Smooth muscle cell (in vitro differentiated cells): ENCODE results near the gene CFAP210. TPM values are rescaled to one million over a fixed set of nuclear protein-coding genes. Genes with fewer than 3 reads are reported as not detected.
"Not testable (repeated sequence)": the region's sequence is repeated elsewhere in the genome, so short reads cannot be mapped to it uniquely, and the experiment has no call there.

Experiments used
- DNase-seq: peaks from one replicate; lab custom pipeline; 2025; ENCODE audit not compliant: unreplicated experiment; lab: John Stamatoyannopoulos, UW
- H2AFZ ChIP-seq: fragments of 200-600 bp; sonication (generic); 2 replicates; pipeline ENCODE4 v1.6.0; 2016; ENCODE audit warnings: antibody characterized with exemption, low read depth, mild to moderate bottlenecking
- H3F3A ChIP-seq: fragments of 200-600 bp; sonication (generic); 2 replicates; pipeline ENCODE4 v1.6.0; 2017; ENCODE audit warnings: antibody characterized with exemption, low read depth
- H3K27ac ChIP-seq: fragments of 200-600 bp; sonication (generic); 2 replicates; pipeline ENCODE4 v1.5.1; 2016; ENCODE audit warnings: low read depth, mild to moderate bottlenecking
- H3K27me3 ChIP-seq: fragments of 200-600 bp; sonication (generic); 2 replicates; pipeline ENCODE4 v1.6.1; 2016; ENCODE audit warnings: low read depth, mild to moderate bottlenecking
- H3K36me3 ChIP-seq: fragments of 200-600 bp; sonication (generic); 2 replicates; pipeline ENCODE4 v1.5.1; 2016; ENCODE audit warnings: low read depth
- H3K4me1 ChIP-seq: fragments of 200-600 bp; sonication (generic); 2 replicates; pipeline ENCODE4 v1.5.1; 2016; ENCODE audit warnings: low read depth
- H3K4me2 ChIP-seq: fragments of 200-600 bp; sonication (generic); 2 replicates; pipeline ENCODE4 v1.6.0; 2016; ENCODE audit warnings: mild to moderate bottlenecking
- H3K4me3 ChIP-seq: fragments of 200-600 bp; sonication (generic); 2 replicates; pipeline ENCODE4 v1.5.1; 2016; ENCODE audit warnings: mild to moderate bottlenecking
- H3K79me2 ChIP-seq: fragments of 200-600 bp; sonication (generic); 2 replicates; pipeline ENCODE4 v1.6.0; 2016; ENCODE audit warnings: low read depth, mild to moderate bottlenecking
- H3K9ac ChIP-seq: fragments of 200-600 bp; sonication (generic); 2 replicates; pipeline ENCODE4 v1.6.0; 2016; ENCODE audit warnings: low read depth
- H3K9me3 ChIP-seq: fragments of 200-600 bp; sonication (generic); replicated peaks from 2 replicates; pipeline ENCODE4 v1.5.1; 2016; ENCODE audit warnings: low read depth
- H4K20me1 ChIP-seq: fragments of 200-600 bp; sonication (generic); 2 replicates; pipeline ENCODE4 v1.6.0; 2016; ENCODE audit warnings: low read depth
- CTCF ChIP-seq: fragments of 200-600 bp; sonication (generic); IDR thresholded peaks from 2 replicates; pipeline ENCODE4 v1.5.1; 2017; ENCODE audit warnings: borderline replicate concordance, mild to moderate bottlenecking, antibody characterized with exemption; ENCODE audit not compliant: insufficient read depth, poor library complexity, severe bottlenecking
- WGBS: methylation state at CpG from one replicate; pipeline ENCODE4 v1.1.7; 2016; ENCODE audit warnings: low lambda C conversion rate; 5-methylcytosine and 5-hydroxymethylcytosine counted together
- polyA plus RNA-seq: library from polyadenylated mRNA; unstranded; fragments of >200 nt; fragmentation: Nextera tagmentation; extraction: Ambion mirVana; gene quantifications from 2 replicates; pipeline ENCODE4 v1.2.1, GENCODE V29; 2016
- total RNA-seq: library from RNA; depleted of rRNA; stranded (reverse); fragments of >200 nt; gene quantifications from 2 replicates; pipeline ENCODE4 v1.2.3, GENCODE V29; 2014

CFAP210 gene
- total and polyA plus RNA-seq, 2 experiments from 2014 or later = 0.13 TPM; not detected in 1

- H3K27me3 ChIP-seq = no peaks in the 10 kb centered on the region
- H3K9ac ChIP-seq = no peak overlapping the region
- H3F3A ChIP-seq = no peaks in the 10 kb centered on the region
- peaks cover 9% of the 10 kb centered on the region for H3K9me3 ChIP-seq
- no peak overlapping the region for H2AFZ ChIP-seq
- H4K20me1 ChIP-seq = peaks cover 28% of the 10 kb centered on the region
- H3K27ac ChIP-seq = no peak overlapping the region
- H3K36me3 ChIP-seq = peaks cover 21% of the 10 kb centered on the region
- H3K4me2 ChIP-seq = no peak overlapping the region
- H3K4me3 ChIP-seq = no peak overlapping the region
- H3K4me1 ChIP-seq = no peaks in the 10 kb centered on the region
- peaks cover 28% of the 10 kb centered on the region for H3K79me2 ChIP-seq
- DNase-seq = no peak
- no peak for TF ChIP-seq CTCF
- WGBS = 63% methylated on average over 3 of the region's 3 CpGs
Observed at GRCh38 chr2:169619946-169620345, 74.3 kb downstream of the CFAP210 start.

GRCh38 chr2:169615982-169616381, 78.2 kb downstream of the CFAP210 start:
- peaks cover 38% of the 10 kb centered on the region for H3K36me3 ChIP-seq

GRCh38 chr2:169613876-169614275, 80.3 kb downstream of the CFAP210 start:
- Histone ChIP-seq H3K36me3 (peaks cover 58% of the 10 kb centered on the region), H3K4me3 (no peak overlapping the region), H3F3A (no peaks in the 10 kb centered on the region), H3K27ac (no peak overlapping the region), H3K9me3 (peaks cover 13% of the 10 kb centered on the region), H3K27me3 (no peaks in the 10 kb centered on the region), H4K20me1 (peaks cover 5% of the 10 kb centered on the region), H3K79me2 (peaks cover 26% of the 10 kb centered on the region), H3K4me1 (no peaks in the 10 kb centered on the region), H3K9ac (no peak overlapping the region), H2AFZ (no peak overlapping the region), H3K4me2 (no peak overlapping the region)
- WGBS = 97% methylated on average over 2 of the region's 2 CpGs
- no peak for TF ChIP-seq CTCF
- no peak for DNase-seq

More at GRCh38 chr2:169615982-169616381, 78.2 kb downstream of the CFAP210 start:
- WGBS = 100% methylated on average over 1 of the region's 1 CpG
- H3K27me3 ChIP-seq, H3K4me1 ChIP-seq, H3K4me3 ChIP-seq, H3F3A ChIP-seq, H2AFZ ChIP-seq, H3K4me2 ChIP-seq, H3K9ac ChIP-seq, H3K27ac ChIP-seq, DNase-seq: not testable (repeated sequence)
- peaks cover 25% of the 10 kb centered on the region for H4K20me1 ChIP-seq
- peaks cover 26% of the 10 kb centered on the region for H3K79me2 ChIP-seq
- peaks cover 13% of the 10 kb centered on the region for H3K9me3 ChIP-seq

GRCh38 chr2:169609264-169609663, 84.9 kb downstream of the CFAP210 start:
- H4K20me1 ChIP-seq = peaks cover 3% of the 10 kb centered on the region
- no peak for TF ChIP-seq CTCF
- no peak overlapping the region for H3K4me3 ChIP-seq
- WGBS = 100% methylated on average over 2 of the region's 2 CpGs
- H3K4me1 ChIP-seq = no peaks in the 10 kb centered on the region
- H3K27ac ChIP-seq = no peak overlapping the region
- peaks cover 3% of the 10 kb centered on the region for H3K79me2 ChIP-seq
- no peak overlapping the region for H2AFZ ChIP-seq
- H3K4me2 ChIP-seq = no peak overlapping the region
- no peaks in the 10 kb centered on the region for H3K9me3 ChIP-seq
- H3K36me3 ChIP-seq = peaks cover 52% of the 10 kb centered on the region
- no peak for DNase-seq
- H3K27me3 ChIP-seq = no peaks in the 10 kb centered on the region
- no peaks in the 10 kb centered on the region for H3F3A ChIP-seq
- H3K9ac ChIP-seq = no peak overlapping the region
